Gastroesophageal sphincter (tissue), 4 donors: ENCODE data around the gene PACS1. TPM values are rescaled to one million over a fixed set of nuclear protein-coding genes. Genes with fewer than 3 reads are reported as not detected.

ENCODE experiments used
- ATAC-seq: fragments of 150-250 bp; one replicate; pipeline ENCODE4 v1.9.1; 2016; ENCODE audit warnings: mild to moderate bottlenecking, moderate library complexity
- H3K27ac ChIP-seq, 4 donors: fragments of 200-600 bp; sonication (generic) in 3 of 4; 1 replicate in 3 of 4; 2 replicates in 1 of 4; pipeline ENCODE4 v1.5.1; 2016 to 2019
- H3K27me3 ChIP-seq: fragments of 200-600 bp; sonication (generic); one replicate; pipeline ENCODE4 v1.5.1; 2019
- H3K36me3 ChIP-seq, 2 donors: fragments of 200-600 bp; sonication (generic); one replicate each; pipeline ENCODE4 v1.5.1; 2019; ENCODE audit warnings: control low read depth in 1 of 2
- H3K4me1 ChIP-seq, 3 donors: fragments of 200-600 bp; sonication (generic); 1 replicate in 2 of 3; 2 replicates in 1 of 3; pipeline ENCODE4 v1.5.1; 2016 to 2019; ENCODE audit warnings: control low read depth in 2 of 3
- H3K4me3 ChIP-seq, 2 donors: fragments of 200-600 bp; sonication (generic); one replicate each; pipeline ENCODE4 v1.5.1; 2019; ENCODE audit warnings: mild to moderate bottlenecking in 1 of 2, moderate library complexity in 1 of 2
- H3K9me3 ChIP-seq, 3 donors: fragments of 200-600 bp; sonication (generic); one replicate each; pipeline ENCODE4 v1.5.1; 2017 to 2019; ENCODE audit warnings: control low read depth in 2 of 3
- CTCF ChIP-seq, 4 experiments: fragments of 200-600 bp in 2 of 4; fragments of 450-650 bp in 2 of 4; sonication (generic) in 1 of 4; IDR thresholded peaks; one replicate each; pipeline ENCODE4 v1.5.1; 2017 to 2019; ENCODE audit warnings: antibody characterized with exemption in 4 of 4, mild to moderate bottlenecking in 2 of 4, moderate library complexity in 2 of 4
- EP300 ChIP-seq: sonication (generic); formaldehyde crosslinking; IDR thresholded peaks from one replicate; pipeline ENCODE4 v1.6.1; 2017; ENCODE audit warnings: antibody characterized with exemption, mild to moderate bottlenecking
- POLR2A ChIP-seq, 2 donors: fragments of 450-650 bp; IDR thresholded peaks; one replicate each; pipeline ENCODE4 v1.6.1; 2017; ENCODE audit warnings: antibody characterized with exemption in 2 of 2, mild to moderate bottlenecking in 2 of 2, moderate library complexity in 1 of 2
- POLR2AphosphoS5 ChIP-seq: sonication (generic); formaldehyde crosslinking; IDR thresholded peaks from one replicate; pipeline ENCODE4 v1.6.1; 2017; ENCODE audit warnings: antibody characterized with exemption
- WGBS, 2 donors: methylation state at CpG; one replicate each; pipeline ENCODE4 v1.1.5; 2018; ENCODE audit warnings: low coverage in 1 of 2; 5-methylcytosine and 5-hydroxymethylcytosine counted together
- total RNA-seq, 4 donors: library from RNA; depleted of rRNA; stranded (reverse); fragments of >200 nt; gene quantifications; one replicate each; pipeline ENCODE4 v1.1.0, GENCODE V29; 2016

The PACS1 gene
- total RNA-seq, 4 donors from 2014 or later = 32.7 to 81.8 (median 38.2) TPM

DNA sequence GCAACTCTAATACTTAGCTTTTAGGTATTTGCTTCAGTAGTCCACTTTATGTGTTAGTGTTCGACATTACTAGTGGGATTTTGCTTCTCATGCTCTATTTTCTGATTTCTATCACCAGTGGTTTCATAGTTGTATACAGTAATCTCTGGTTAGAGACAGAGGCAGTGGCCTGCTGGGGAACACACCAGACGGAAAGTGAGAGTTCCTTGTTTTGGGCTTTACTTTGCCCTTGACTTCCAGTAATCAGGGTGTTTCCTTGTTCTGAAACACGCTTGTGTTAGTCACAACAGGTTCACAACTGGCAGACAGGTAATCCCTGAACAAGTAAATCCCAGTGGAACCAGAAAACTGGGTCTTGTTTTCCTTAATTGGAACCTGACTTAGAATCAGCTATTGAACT, 56.0 kb downstream of the PACS1 start:
- no peak overlapping the region for H3K4me3 ChIP-seq

GRCh38 chr11:66126808-66127555, 56.9 kb downstream of the PACS1 start:
- peak overlapping the region in 3 of 4 donors; percentile 48 to 59 (median 50) for H3K27ac ChIP-seq
- H3K27me3 ChIP-seq = no peaks in the 10 kb centered on the region
- TF ChIP-seq EP300 = no peak
- H3K4me3 ChIP-seq = no peak overlapping the region
- no peaks in the 10 kb centered on the region for H3K36me3 ChIP-seq
- peaks cover 0 to 1% (median 0%) of the 10 kb centered on the region in 3 donors for H3K9me3 ChIP-seq
- H3K4me1 ChIP-seq = peaks cover 0 to 22% (median 13%) of the 10 kb centered on the region in 3 donors
- WGBS, 2 donors = 9 to 44% methylated on average over 5 to 11 of the region's 14 CpGs
- peak; percentile 65 for ATAC-seq

More for the DNA sequence above, 56.0 kb downstream of the PACS1 start:
- Histone ChIP-seq H3K36me3 (no peaks in the 10 kb centered on the region), H3K27me3 (no peaks in the 10 kb centered on the region), H3K27ac (peak overlapping the region in 3 of 4 donors; percentile 48 to 59 (median 50)), H3K9me3 (peaks cover 0 to 6% (median 0%) of the 10 kb centered on the region in 3 donors), H3K4me1 (peaks cover 0 to 22% (median 13%) of the 10 kb centered on the region in 3 donors)
- ATAC-seq = no peak
- WGBS, 2 donors = 67 to 71% methylated on average over 3 of the region's 3 CpGs
- TF ChIP-seq POLR2A (IDR thresholded peaks at IDR 0.05) (no peak), EP300 (no peak), POLR2AphosphoS5 (no peak), CTCF (IDR thresholded peaks at IDR 0.05) (no peak)

DNA sequence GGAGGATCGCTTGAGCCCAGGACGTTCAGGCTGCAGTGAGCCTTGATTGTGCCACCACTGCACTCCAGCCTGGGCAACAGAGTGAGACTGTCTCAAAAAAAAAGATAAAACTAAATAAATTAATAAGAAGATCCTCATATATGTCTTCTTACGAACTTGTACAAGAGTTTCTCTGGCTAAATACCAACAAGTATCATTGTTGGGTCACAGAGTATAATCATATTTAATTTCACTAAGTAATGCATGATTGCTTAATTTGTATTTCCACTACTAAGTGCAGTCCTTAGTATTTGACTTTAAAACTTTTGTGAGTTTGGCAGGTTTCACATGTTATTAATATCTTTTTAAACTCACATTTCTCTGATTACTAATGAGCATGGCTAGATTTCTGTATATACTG, 60.9 kb downstream of the PACS1 start:
- TF ChIP-seq POLR2AphosphoS5 (no peak), EP300 (no peak), POLR2A (IDR thresholded peaks at IDR 0.05) (no peak), CTCF (IDR thresholded peaks at IDR 0.05) (no peak)
- Histone ChIP-seq H3K27ac (no peak overlapping the region), H3K36me3 (no peaks in the 10 kb centered on the region), H3K4me1 (peaks cover 0 to 18% (median 13%) of the 10 kb centered on the region in 3 donors), H3K27me3 (no peaks in the 10 kb centered on the region), H3K4me3 (no peak overlapping the region), H3K9me3 (no peaks in the 10 kb centered on the region)
- no peak for ATAC-seq
- 77 to 82% methylated on average over 1 to 3 of the region's 3 CpGs for WGBS, 2 donors

DNA sequence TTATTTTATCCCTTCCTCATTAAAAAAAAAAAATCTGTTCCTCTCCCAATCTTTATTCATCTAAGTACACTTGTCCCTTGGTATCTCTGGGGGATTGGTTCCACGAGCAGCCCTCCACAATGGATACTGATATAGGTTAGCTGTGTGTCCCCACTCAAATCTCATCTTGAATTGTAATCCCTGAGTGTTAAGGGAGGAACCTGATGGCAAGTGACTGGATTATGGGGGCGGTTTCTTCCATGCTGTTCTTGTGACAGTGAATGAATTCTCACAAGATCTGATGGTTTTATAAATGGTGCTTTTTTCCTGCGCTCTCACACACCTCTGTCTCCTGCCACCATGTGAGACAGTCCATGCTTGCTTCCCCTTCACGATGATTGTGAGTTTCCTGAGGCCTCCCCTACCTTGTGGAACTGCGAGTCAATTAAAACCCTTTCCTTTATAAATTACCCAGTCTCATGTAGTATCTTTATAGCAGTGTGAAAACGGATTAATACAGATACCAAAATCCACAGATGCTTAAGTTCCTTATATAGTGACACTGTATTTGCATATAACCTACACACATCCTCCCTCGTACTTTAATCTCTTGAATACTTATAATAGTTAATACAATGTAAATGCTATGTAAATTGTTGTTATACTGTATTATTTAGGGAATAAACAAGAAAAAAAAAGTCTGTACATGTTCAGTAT, 62.0 kb downstream of the PACS1 start:
- ATAC-seq = no peak
- Histone ChIP-seq H3K27me3 (no peaks in the 10 kb centered on the region), H3K27ac (no peak overlapping the region), H3K4me3 (no peak overlapping the region), H3K9me3 (no peaks in the 10 kb centered on the region), H3K36me3 (no peaks in the 10 kb centered on the region), H3K4me1 (peaks cover 0 to 7% (median 5%) of the 10 kb centered on the region in 3 donors)
- TF ChIP-seq POLR2A (IDR thresholded peaks at IDR 0.05) (no peak), POLR2AphosphoS5 (no peak), EP300 (no peak), CTCF (IDR thresholded peaks at IDR 0.05) (no peak)
- WGBS, 2 donors = 85 to 88% methylated on average over 3 to 6 of the region's 7 CpGs

DNA sequence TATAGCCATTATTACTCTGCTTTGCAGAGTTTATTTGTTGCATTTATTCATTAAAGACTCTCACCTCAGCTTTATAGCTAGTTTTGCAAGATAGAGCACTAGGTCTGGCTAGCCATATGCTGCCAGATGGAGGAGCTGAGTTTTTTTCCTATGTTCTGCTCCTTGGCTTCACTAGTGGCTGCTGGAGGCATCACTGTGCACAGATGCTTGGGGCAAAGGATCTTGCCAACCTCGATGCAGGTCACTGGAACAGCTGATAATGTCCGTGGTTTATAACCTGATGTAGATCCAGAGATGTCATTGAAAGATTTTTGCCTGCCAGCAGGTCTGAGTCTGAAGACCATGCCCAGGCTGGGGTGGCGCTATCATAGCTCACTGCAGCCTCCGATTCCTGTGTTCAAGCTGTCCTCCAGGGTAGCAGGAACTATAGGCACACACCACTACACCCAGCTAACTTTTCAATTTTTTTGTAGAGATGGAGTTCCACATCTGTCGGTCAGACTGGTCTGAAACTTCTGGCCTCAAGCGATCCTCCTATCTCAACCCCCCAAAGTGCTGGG, 63.2 kb downstream of the PACS1 start:
- ATAC-seq = no peak

More for the DNA sequence above, 63.2 kb downstream of the PACS1 start:
- Histone ChIP-seq H3K27me3 (no peaks in the 10 kb centered on the region), H3K9me3 (no peaks in the 10 kb centered on the region), H3K27ac (no peak overlapping the region), H3K4me3 (no peak overlapping the region), H3K4me1 (peaks cover 0 to 2% (median 0%) of the 10 kb centered on the region in 3 donors), H3K36me3 (no peaks in the 10 kb centered on the region)
- WGBS, 2 donors = 86 to 92% methylated on average over 3 to 5 of the region's 6 CpGs
- TF ChIP-seq POLR2AphosphoS5 (no peak), POLR2A (IDR thresholded peaks at IDR 0.05) (no peak), CTCF (IDR thresholded peaks at IDR 0.05) (no peak), EP300 (no peak)
